Sciatic nerve (tissue), 2 donors: ENCODE data around the gene MAN1C1. TPM values are rescaled to one million over a fixed set of nuclear protein-coding genes. Genes with fewer than 3 reads are reported as not detected.
A peak's percentile ranks its signal among the peaks of the same experiment; 100 is the strongest.
"Not testable (repeated sequence)": the region's sequence is repeated elsewhere in the genome, so short reads cannot be mapped to it uniquely, and the experiment has no call there.

Source experiments
- ATAC-seq: fragments of 200-7000 bp; cut with Tn5 transposase; one replicate; pipeline ENCODE4 v1.9.1; 2020; ENCODE audit warnings: mild to moderate bottlenecking, moderate library complexity
- DNase-seq: peaks from one replicate; pipeline ENCODE4 v3.0.0-alpha.2; 2020; ENCODE audit warnings: low spot score
- intact Hi-C: fragments of 100-400 bp; cut with DNase I; formaldehyde crosslinking; loops from one replicate; pipeline ENCODE4 v1.14.2; 2022
- total RNA-seq: library from RNA; stranded (reverse); fragmentation: NEBNext Ultra II Directional; extraction: Animal tissue kit (Norgen Biotek cat#: 25700); gene quantifications from one replicate; pipeline ENCODE4 v1.2.1, GENCODE V29; 2021
- donor health status: DM: no; HTN: no; CAD: no.
- donor health status: DM: no; HTN: no; CAD: no.

MAN1C1 gene
- total RNA-seq, 1 donor from 2014 or later = 29.4 TPM

DNA sequence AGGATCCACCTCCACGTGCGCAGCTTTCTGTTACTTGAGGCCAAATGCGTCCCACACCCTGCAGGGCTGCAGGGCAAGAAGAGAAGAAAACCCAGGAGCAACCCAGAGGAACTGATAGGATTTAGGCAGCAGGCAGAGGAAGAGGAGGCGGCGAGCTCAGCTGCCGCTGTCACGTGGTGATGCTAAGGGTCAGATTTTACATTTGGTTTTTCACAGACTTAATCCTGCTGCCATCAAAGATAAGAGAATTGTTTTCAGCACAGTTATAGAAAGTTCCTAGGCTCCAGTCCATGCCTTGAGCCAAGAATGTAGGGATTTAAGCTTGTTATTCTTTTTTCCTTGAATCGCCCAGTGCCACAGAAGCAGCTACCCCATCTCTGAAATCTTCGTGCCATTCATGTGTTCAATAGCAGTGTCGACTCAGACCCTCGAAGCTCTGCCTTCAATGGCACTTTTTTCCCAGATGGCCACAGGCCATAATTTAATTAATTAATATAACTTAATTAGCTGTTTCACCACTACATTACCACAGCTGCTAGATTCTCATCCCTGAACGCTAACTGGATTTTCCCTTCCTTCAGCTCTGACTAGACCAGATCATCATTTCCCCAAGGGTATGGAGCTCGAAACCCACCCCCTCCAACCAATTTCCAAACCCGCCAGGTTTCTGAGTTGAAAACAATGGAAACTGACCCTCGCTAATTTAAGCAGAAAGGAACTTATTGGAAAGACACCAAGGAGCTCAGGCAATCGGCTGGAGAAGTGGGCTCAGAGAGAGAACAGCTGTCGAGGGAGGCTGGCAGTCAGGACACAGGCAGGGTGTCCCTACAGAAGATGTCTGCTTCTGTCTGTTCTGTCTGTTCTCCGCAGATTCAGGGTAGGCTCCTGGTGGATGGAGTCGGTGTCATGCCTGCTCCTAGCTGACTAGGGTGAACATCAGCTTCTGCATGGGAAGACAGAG, 37.0 kb upstream of the MAN1C1 start:
- DNase-seq (no peak), ATAC-seq (no peak)
- intact Hi-C loops = no loop called here

DNA sequence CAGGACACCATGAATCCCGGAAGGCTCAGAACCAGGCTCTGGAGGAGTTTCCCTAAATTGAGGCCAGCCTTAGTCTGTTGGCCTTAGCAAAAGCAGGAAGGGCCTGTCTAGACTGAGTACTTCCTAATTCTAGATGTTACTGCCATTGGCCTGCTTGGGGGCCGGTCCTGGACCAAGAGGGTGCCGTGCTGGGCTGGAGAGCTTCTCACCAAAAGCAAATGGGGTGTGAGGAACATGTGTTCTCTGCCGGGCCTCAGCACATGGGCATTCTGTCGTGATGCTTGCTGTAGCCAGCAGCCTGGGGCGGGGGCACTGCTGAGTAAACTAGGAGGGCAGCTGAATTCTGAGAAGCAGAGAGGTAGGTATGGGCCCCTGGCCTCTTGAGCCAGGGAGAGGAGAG, 35.7 kb upstream of the MAN1C1 start:
- intact Hi-C loops = no loop called here

DNA sequence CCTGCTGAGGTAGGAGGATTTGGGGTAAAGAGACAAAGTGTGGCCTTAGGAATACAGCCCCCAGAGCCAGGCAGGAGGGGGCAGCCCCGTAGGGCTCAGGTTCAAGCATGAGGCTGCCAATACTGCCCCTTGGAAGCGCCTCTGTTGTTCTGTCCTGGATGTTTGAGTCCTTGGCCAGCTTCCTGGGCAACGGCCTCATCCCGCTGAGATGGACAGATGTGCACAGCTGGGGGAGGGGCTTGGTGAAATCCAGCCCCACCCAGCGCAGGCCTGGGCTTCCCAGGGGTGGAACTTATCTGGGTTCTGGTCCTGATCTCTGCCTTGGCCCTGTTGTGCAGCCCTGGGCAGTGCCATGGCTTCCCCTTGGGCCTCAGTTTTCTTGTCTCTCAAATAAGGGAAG, 34.8 kb upstream of the MAN1C1 start:
- intact Hi-C loops = no loop called here
- ATAC-seq (peak; percentile 38), DNase-seq (no peak)

More for the DNA sequence above, 35.7 kb upstream of the MAN1C1 start:
- peak; percentile 26 for ATAC-seq
- no peak for DNase-seq

DNA sequence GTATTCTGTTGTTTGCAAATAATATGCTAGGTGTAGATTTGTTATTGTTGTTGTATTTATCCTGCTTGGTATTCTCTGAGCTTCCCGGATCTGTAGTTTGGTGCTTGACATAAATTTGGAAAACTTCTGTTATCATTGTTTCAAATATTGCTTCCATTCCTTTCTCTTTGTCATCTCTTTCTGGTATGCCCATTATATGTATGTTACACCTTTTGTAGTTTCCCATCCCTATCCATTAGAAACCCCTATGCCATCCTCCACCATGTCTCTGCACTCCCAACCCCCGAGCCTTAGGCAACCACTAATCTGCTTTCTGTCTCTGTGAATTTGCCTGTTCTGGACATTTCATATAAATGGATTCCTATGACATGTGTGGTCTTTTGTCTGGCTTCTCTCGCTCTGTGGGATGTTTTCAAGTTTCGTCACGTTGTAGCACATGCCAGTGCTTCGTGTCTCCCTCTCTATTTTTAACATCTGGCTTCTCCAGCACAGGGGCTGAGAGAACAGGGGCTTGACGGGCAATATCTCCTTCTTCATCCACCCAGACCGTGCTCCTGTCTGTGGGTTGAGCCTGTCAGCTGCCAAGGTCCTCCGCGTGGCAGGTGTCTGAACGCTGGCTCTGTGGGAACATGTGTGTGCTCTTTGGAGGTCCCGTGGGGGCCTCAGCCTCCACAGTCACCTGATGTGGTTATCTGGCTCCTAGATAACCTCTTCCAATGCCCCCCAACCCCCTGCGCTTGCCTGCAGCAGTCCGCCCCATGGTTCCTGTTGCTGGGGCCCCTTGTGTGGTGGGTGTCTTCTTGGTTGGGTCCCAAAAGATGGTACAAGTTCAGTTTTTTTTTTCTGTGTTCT, 32.8 kb upstream of the MAN1C1 start:
- intact Hi-C loops = no loop called here
- ATAC-seq = no peak
- DNase-seq = no peak

DNA sequence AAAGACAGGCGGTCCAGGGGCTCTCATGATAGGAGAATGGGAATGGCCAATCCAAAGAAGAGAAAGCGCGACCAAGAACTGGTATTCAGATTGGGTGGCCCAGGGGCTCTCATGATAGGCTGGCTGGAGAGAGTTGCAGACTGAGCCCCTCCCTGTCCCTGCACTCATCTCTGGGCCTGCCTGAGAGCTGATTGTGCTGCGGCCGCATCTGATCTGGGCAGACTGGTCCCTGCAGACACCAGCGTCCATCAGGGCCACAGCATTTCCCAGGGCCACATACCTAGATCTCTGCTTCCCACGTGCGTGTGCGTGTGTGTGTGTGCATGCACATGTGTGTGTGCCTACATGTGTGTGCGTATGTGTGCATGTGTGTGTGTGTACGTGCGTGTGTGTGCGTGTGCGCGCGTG, 30.4 kb upstream of the MAN1C1 start:
- DNase-seq (no peak), ATAC-seq (no peak)
- intact Hi-C loops = no loop called here

DNA sequence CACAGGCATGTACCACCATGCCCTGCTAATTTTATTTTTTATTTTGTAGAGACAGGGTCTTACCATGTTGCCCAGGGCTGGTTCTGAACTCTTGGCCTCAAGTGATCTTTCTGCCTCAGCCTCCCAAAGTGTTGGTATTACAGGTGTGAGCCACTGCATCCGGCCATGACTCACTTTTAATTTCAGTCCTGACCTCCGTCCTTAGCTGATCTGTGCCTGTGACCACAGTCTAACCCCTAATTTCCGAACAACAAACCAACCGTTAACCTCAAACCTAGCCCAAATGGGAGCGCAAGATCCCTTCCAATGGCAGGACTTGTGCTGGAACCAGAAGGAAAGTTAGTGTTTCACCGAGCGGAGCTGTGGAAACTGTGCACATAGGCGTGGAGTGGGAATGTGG, 29.3 kb upstream of the MAN1C1 start:
- DNase-seq (no peak), ATAC-seq (no peak)

DNA sequence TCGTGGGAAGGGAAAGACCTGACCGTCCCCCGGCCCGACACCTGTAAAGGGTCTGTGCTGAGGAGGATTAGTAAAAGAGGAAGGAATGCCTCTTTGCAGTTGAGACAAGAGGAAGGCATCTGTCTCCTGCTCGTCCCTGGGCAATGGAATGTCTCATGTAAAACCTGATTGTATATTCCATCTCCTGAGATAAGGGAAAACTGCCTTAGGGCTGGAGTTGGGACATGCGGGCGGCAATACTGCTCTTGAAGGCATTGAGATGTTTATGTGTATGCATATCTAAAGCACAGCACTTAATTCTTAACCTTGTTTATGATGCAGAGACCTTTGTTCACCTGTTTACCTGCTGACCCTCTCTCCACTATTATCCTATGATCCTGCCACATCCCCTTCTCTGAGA, 28.4 kb upstream of the MAN1C1 start:
- intact Hi-C loops, ATAC-seq, DNase-seq: not testable (repeated sequence)

More for the DNA sequence above, 29.3 kb upstream of the MAN1C1 start:
- intact Hi-C loops = no loop called here

DNA sequence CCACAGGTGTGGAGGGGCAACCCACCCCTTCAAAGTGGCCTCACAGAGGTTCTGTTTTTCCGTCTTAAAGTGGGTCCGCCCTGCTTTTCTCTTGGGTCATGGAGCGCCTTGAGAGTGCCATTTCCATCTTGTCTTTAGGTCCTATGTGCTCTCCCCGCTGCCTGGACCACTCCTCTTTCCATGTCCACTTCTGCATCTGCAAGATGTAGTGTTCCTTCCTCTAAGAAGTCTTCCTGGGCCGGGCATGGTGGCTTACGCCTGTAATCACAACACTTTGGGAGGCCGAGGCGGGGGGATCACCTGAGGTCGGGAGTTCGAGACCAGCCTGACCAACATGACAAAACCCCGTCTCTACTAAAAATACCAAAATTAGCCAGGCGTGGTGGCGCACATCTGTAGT, 27.8 kb upstream of the MAN1C1 start:
- ATAC-seq, DNase-seq, intact Hi-C loops: not testable (repeated sequence)

DNA sequence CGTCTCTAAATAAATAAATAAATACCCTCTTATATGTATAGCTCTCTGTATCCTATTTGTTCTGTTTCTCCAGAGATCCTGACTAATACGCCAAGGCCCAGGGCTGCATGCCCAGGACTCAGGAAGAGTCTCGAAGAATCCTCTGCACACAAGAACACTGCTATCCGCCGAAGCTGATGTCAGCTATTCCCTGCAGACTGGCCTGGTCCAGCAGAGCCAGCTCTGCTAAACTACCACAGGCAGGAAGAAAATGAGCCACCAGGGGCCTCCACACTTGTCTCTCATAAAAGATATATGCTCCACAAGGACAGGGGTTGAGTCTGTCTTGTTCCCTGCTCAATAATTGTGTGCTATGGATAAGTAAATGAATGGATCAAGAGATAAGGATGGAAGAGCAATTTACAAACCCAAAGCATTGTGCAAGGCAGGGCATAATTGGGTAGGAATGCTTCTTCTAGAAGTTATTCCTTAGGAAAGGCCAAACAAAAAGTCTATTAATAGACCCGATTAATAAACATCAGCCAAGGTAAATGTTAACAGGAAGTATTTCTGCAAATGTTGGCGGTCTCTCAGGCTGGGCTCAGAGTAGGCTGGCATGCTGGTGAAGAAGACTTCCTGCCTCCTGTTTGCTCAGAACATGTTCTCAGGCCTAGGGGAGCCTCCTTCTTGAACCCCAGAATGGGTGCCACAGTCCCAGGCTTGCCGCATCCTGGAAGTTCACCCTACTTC, 26.3 kb upstream of the MAN1C1 start:
- ATAC-seq (peak; percentile 79), DNase-seq (no peak)
- intact Hi-C loops = no loop called here

- DNase-seq = no peak
- no peak for ATAC-seq
- intact Hi-C loops = no loop called here
Measured at GRCh38 chr1:25593861-25594260, 22.7 kb upstream of the MAN1C1 start.

- ATAC-seq = no peak
- intact Hi-C loops = no loop called here
Measured at GRCh38 chr1:25594971-25595370, 21.6 kb upstream of the MAN1C1 start.

DNA sequence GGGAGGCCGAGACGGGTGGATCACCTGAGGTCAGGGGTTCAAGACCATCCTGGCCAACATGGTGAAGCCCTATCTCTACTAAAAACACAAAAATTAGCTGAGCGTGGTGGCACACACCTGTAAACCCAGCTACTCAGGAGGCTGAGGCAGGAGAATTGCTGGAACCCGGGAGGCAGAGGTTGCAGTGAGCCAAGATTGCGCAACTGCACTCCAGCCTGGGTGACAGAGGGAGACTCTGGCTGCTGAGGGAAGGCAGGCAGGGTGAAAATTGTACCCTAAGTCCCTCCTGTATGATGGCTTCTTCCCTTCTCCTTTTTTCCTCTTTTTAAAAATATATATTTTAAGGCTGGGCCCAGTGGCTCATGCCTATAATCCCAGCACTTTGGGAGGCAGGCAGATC, 19.9 kb upstream of the MAN1C1 start:
- intact Hi-C loops, DNase-seq, ATAC-seq: not testable (repeated sequence)

More at GRCh38 chr1:25594971-25595370, 21.6 kb upstream of the MAN1C1 start:
- DNase-seq = no peak

DNA sequence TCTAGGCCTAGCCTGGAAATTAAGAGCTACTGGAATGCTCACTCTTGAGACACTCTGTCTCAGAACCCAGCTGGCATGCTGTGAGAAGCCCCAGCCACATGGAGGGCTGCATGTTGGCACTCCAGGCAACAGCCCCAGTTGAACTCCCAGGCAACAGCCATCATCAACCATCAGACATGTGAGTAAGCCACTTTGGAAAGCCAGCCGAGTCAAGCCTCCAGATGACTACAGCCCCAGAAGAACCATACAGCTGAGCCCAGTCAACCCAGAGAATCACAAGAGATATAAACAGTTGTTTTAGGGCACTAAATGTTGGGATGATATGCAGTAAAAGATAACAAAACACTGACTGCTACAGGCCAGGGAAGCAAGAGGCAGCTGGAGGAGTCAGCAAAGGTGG, 17.7 kb upstream of the MAN1C1 start:
- intact Hi-C loops = no loop called here
- ATAC-seq (no peak), DNase-seq (no peak)

DNA sequence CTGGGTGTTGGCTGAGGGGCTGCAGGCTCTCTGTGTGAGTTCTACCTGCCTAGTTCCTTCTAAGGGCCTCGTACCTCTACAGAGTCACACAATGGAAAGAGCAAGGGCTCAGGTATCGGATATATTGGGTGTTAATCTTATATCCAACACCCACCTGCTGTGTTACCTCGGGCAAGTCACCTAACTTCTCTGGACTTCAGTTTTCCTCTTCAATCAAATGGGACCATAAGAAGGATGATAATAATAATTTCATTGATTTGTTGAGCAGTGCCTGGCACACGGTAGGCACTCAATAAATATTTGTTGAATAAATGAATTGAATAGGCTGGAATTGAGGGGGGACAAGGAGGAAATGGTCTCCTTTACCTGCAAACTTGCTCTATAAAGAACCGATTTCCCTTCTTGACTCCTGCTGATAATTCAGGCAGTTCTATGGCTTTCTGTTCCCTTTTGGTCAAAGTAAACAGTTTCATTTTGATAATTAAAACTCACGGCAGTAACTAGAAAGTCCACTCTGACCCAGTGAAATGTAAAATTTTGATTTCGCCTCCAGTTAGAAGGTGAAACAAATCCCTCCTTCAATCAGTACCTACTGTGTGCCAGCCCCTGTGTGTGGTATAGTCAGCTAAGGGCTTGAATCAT, 16.5 kb upstream of the MAN1C1 start:
- no peak for DNase-seq
- ATAC-seq = no peak
- intact Hi-C loops = no loop called here

- DNase-seq, ATAC-seq, intact Hi-C loops: not testable (repeated sequence)
Measured at GRCh38 chr1:25600971-25601699, 15.5 kb upstream of the MAN1C1 start.

GRCh38 chr1:25603779-25604538, 12.6 kb upstream of the MAN1C1 start:
- not testable (repeated sequence) for ATAC-seq, DNase-seq

DNA sequence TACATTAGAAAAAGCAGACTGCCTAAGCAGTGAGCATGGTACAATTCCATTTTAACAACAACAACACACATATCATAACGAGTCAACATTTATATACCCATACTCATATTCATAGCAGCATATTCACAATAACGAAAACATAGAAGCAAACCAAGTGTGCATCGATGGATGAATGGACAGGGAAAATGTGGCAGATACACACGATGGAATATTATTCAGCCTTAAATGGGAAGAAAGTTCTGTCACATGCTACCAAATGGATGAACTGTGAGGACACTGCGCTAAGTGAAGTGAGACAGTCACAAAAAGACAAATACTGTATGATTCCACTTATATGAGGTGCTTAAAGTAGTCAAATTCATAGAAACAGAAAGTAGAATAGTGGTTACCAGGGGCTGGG, 9.5 kb upstream of the MAN1C1 start:
- no peak for ATAC-seq
- intact Hi-C loops = no loop called here
- no peak for DNase-seq

More at GRCh38 chr1:25603779-25604538, 12.6 kb upstream of the MAN1C1 start:
- intact Hi-C loops = not testable (repeated sequence)
